GM20431 (cell line): Measurements from ENCODE around the gene LSMEM2.
"Not testable (repeated sequence)": the region's sequence is repeated elsewhere in the genome, so short reads cannot be mapped to it uniquely, and the experiment has no call there.

Experiments
- in situ Hi-C: fragments of 300-500 bp; cut with MseI, MboI; formaldehyde crosslinking; loops from one replicate; pipeline ENCODE4 v1.15.0; 2020; ENCODE audit warnings: low sequenced_read_pairs; ENCODE audit not compliant: unreplicated experiment

LSMEM2 gene

GRCh38 chr3:50295553-50296431, 16.9 kb downstream of the LSMEM2 start:
- in situ Hi-C loops, result no loop called here

- in situ Hi-C loops, result no loop called here
Measured at GRCh38 chr3:50296721-50297383, 18.0 kb downstream of the LSMEM2 start.

GRCh38 chr3:50297384-50297775, 18.5 kb downstream of the LSMEM2 start:
- in situ Hi-C loops, result no loop called here

GRCh38 chr3:50297896-50298725, 19.2 kb downstream of the LSMEM2 start:
- in situ Hi-C loops, result no loop called here

GRCh38 chr3:50298836-50299637, 20.1 kb downstream of the LSMEM2 start, which contains the start of the genes HYAL3 and NAA80:
Gene HYAL3 (minus strand): TSS chr3:50299405. CDS start chr3:50295602, 3,803 bp downstream.
Gene NAA80 (minus strand): TSS chr3:50299405. CDS start chr3:50297463, 1,942 bp downstream.
- in situ Hi-C loops, result no loop called here

- in situ Hi-C loops, result no loop called here
Measured at GRCh38 chr3:50299638-50299928, 20.7 kb downstream of the LSMEM2 start.

- in situ Hi-C loops, result no loop called here
Measured at GRCh38 chr3:50299929-50300680, 21.2 kb downstream of the LSMEM2 start.

GRCh38 chr3:50300681-50301254, 21.9 kb downstream of the LSMEM2 start:
- in situ Hi-C loops, result no loop called here

GRCh38 chr3:50302095-50303012, 23.5 kb downstream of the LSMEM2 start:
- in situ Hi-C loops, result no loop called here

- in situ Hi-C loops, result no loop called here
Measured at GRCh38 chr3:50303013-50303815, 24.3 kb downstream of the LSMEM2 start, which contains the start of gene HYAL1. Gene HYAL1 (minus strand): TSS chr3:50303574. CDS start chr3:50302956, 618 bp downstream.

- in situ Hi-C loops, result no loop called here
Measured at GRCh38 chr3:50304601-50305000, 25.7 kb downstream of the LSMEM2 start.

- in situ Hi-C loops, result not testable (repeated sequence)
Measured at GRCh38 chr3:50312041-50312440, 33.2 kb downstream of the LSMEM2 start.

- in situ Hi-C loops, result no loop called here
Measured at GRCh38 chr3:50314342-50314741, 35.5 kb downstream of the LSMEM2 start.

GRCh38 chr3:50314816-50315215, 35.9 kb downstream of the LSMEM2 start:
- in situ Hi-C loops, result no loop called here

- in situ Hi-C loops, result no loop called here
Measured at GRCh38 chr3:50316657-50317242, 37.9 kb downstream of the LSMEM2 start.

GRCh38 chr3:50317300-50317699, 38.4 kb downstream of the LSMEM2 start:
- in situ Hi-C loops, result no loop called here
